ENCODE data around the gene ARHGAP28. TPM values are rescaled to one million over a fixed set of nuclear protein-coding genes. Genes with fewer than 3 reads are reported as not detected.

Gene ARHGAP28
- polyA plus RNA-seq, 1 donor from 2014 or later, result 9.8 TPM

GRCh38 chr18:6781142-6781714, 51.7 kb downstream of the ARHGAP28 start:
- H3K9me2 ChIP-seq (ENCODE audit: insufficient read depth, low read length), result no peaks in the 10 kb centered on the region
- H3K79me2 ChIP-seq (replicated peaks; ENCODE audit: insufficient read depth, low read length), result no peaks in the 10 kb centered on the region
- H3K4me2 ChIP-seq (ENCODE audit: low read length), result no peak overlapping the region
- H3K27ac ChIP-seq (ENCODE audit: low read length), result no peak overlapping the region
- H3K27me3 ChIP-seq (ENCODE audit: insufficient read depth, low read depth, low read length), result no peaks in the 10 kb centered on the region
- H3F3A ChIP-seq (ENCODE audit: insufficient read depth, low read length, poor library complexity, severe bottlenecking), result no peaks in the 10 kb centered on the region
- H2AFZ ChIP-seq (ENCODE audit: low read depth, low read length), result no peak overlapping the region
- no peak overlapping the region for H3K4me3 ChIP-seq (ENCODE audit: low read length)
- H3K9me3 ChIP-seq (ENCODE audit: low read length), result no peaks in the 10 kb centered on the region
- no peaks in the 10 kb centered on the region for H4K20me1 ChIP-seq (ENCODE audit: insufficient read depth)
- no peak overlapping the region for H3K9ac ChIP-seq (ENCODE audit: low read length)
- H3K36me3 ChIP-seq (ENCODE audit: insufficient read depth, low read length), result no peaks in the 10 kb centered on the region
- TF ChIP-seq CTCF (IDR thresholded peaks at IDR 0.05; ENCODE audit: poor library complexity, severe bottlenecking) (no peak), REST (IDR thresholded peaks at IDR 0.05; ENCODE audit: borderline replicate concordance) (no peak), MXI1 (conservative IDR thresholded peaks at IDR 0.05; ENCODE audit: poor library complexity, severe bottlenecking) (no peak), EP300 (conservative IDR thresholded peaks at IDR 0.05; ENCODE audit: poor library complexity, severe bottlenecking) (no peak), EZH2 (IDR thresholded peaks at IDR 0.05; ENCODE audit: borderline replicate concordance, insufficient read depth, low read length, poor library complexity, severe bottlenecking) (no peak), RAD21 (conservative IDR thresholded peaks at IDR 0.05) (no peak), TAF1 (IDR thresholded peaks at IDR 0.05; ENCODE audit: low read depth) (no peak), SMC3 (conservative IDR thresholded peaks at IDR 0.05; ENCODE audit: poor library complexity) (no peak), POLR2AphosphoS5 (IDR thresholded peaks at IDR 0.05) (no peak)

GRCh38 chr18:6781796-6782195, 52.3 kb downstream of the ARHGAP28 start:
- no peaks in the 10 kb centered on the region for H3K9me2 ChIP-seq (ENCODE audit: insufficient read depth, low read length)
- no peak overlapping the region for H3K4me3 ChIP-seq (ENCODE audit: low read length)
- TF ChIP-seq TAF1 (IDR thresholded peaks at IDR 0.05; ENCODE audit: low read depth), result no peak
- TF ChIP-seq EZH2 (IDR thresholded peaks at IDR 0.05; ENCODE audit: borderline replicate concordance, insufficient read depth, low read length, poor library complexity, severe bottlenecking), result no peak
- TF ChIP-seq CTCF (IDR thresholded peaks at IDR 0.05; ENCODE audit: poor library complexity, severe bottlenecking), result no peak
- no peak for TF ChIP-seq RAD21 (conservative IDR thresholded peaks at IDR 0.05)
- TF ChIP-seq REST (IDR thresholded peaks at IDR 0.05; ENCODE audit: borderline replicate concordance), result no peak
- TF ChIP-seq MXI1 (conservative IDR thresholded peaks at IDR 0.05; ENCODE audit: poor library complexity, severe bottlenecking), result no peak
- TF ChIP-seq POLR2AphosphoS5 (IDR thresholded peaks at IDR 0.05), result no peak
- TF ChIP-seq EP300 (conservative IDR thresholded peaks at IDR 0.05; ENCODE audit: poor library complexity, severe bottlenecking), result no peak
- no peak for TF ChIP-seq SMC3 (conservative IDR thresholded peaks at IDR 0.05; ENCODE audit: poor library complexity)
- no peak overlapping the region for H2AFZ ChIP-seq (ENCODE audit: low read depth, low read length)
- H3K27ac ChIP-seq (ENCODE audit: low read length), result no peak overlapping the region
- H3K36me3 ChIP-seq (ENCODE audit: insufficient read depth, low read length), result no peaks in the 10 kb centered on the region
- H3K27me3 ChIP-seq (ENCODE audit: insufficient read depth, low read depth, low read length), result no peaks in the 10 kb centered on the region
- no peak overlapping the region for H3K9ac ChIP-seq (ENCODE audit: low read length)
- no peak overlapping the region for H3K4me2 ChIP-seq (ENCODE audit: low read length)
- no peaks in the 10 kb centered on the region for H3K79me2 ChIP-seq (replicated peaks; ENCODE audit: insufficient read depth, low read length)
- H3F3A ChIP-seq (ENCODE audit: insufficient read depth, low read length, poor library complexity, severe bottlenecking), result no peaks in the 10 kb centered on the region
- no peaks in the 10 kb centered on the region for H4K20me1 ChIP-seq (ENCODE audit: insufficient read depth)
- no peaks in the 10 kb centered on the region for H3K9me3 ChIP-seq (ENCODE audit: low read length)

All from neural cell (in vitro differentiated cells).